A549 (cell line): ENCODE data around the gene MYB.

ENCODE experiments used
- BHLHE40 ChIP-seq: IDR thresholded peaks from 2 replicates; pipeline ENCODE4 v1.6.1; 2012; ENCODE audit warnings: low read depth, low read length, inconsistent platforms
- EP300 ChIP-seq, 2 experiments: fragments of >200 bp; sonication (Bioruptor Twin); formaldehyde crosslinking; IDR thresholded peaks; 2 replicates in 1 of 2; 3 replicates in 1 of 2; pipeline ENCODE4 v1.6.1; 2016 to 2017
- ESRRA ChIP-seq: fragments of 150-350 bp; IDR thresholded peaks from 2 replicates; pipeline ENCODE4 v1.6.1; 2014; ENCODE audit warnings: mild to moderate bottlenecking, low read length, borderline replicate concordance
- HDAC2 ChIP-seq: fragments of 200-600 bp; sonication (generic); IDR thresholded peaks from 2 replicates; pipeline ENCODE4 v1.6.1; 2016
- JUNB ChIP-seq: fragments of >200 bp; sonication (Bioruptor Twin); formaldehyde crosslinking; IDR thresholded peaks from 2 replicates; pipeline ENCODE4 v1.6.1; 2016
- KDM1A ChIP-seq: fragments of 200-600 bp; sonication (generic); IDR thresholded peaks from 2 replicates; pipeline ENCODE4 v1.6.1; 2016; ENCODE audit warnings: low read depth, mild to moderate bottlenecking
- POLR2A ChIP-seq: IDR thresholded peaks from 2 replicates; pipeline ENCODE4 v1.6.1; 2012; ENCODE audit warnings: mild to moderate bottlenecking, low read length
- RNF2 ChIP-seq: fragments of 200-600 bp; sonication (generic); IDR thresholded peaks from 2 replicates; pipeline ENCODE4 v1.6.1; 2016; ENCODE audit warnings: low read depth, mild to moderate bottlenecking, antibody characterized with exemption, moderate library complexity, borderline replicate concordance
- ZC3H11A ChIP-seq: fragments of 450-650 bp; IDR thresholded peaks from 2 replicates; pipeline ENCODE4 v1.6.1; 2014; ENCODE audit warnings: antibody characterized with exemption, mild to moderate bottlenecking
- TF ChIP-seq, protein P1 (sequence below): fragments of >200 bp; sonication (Bioruptor Twin); formaldehyde crosslinking; IDR thresholded peaks from 3 replicates; pipeline ENCODE4 v1.5.1; 2016
- TF ChIP-seq, protein P2 (sequence below): fragments of 450-650 bp; IDR thresholded peaks from 2 replicates; pipeline ENCODE4 v1.6.1; 2014; ENCODE audit warnings: antibody characterized with exemption
- TF ChIP-seq, protein P3 (sequence below): fragments of 200-600 bp; sonication (generic); IDR thresholded peaks from 2 replicates; pipeline ENCODE4 v1.6.1; 2016; ENCODE audit warnings: antibody characterized with exemption, mild to moderate bottlenecking, moderate library complexity

- TF ChIP-seq ZC3H11A (no peak), EP300 (IDR thresholded peaks at IDR 0.05) (no peak), JUNB (no peak), BHLHE40 (no peak), RNF2 (no peak), ESRRA (no peak), KDM1A (no peak), POLR2A (no peak), HDAC2 (no peak)
- TF ChIP-seq, protein P1, sequence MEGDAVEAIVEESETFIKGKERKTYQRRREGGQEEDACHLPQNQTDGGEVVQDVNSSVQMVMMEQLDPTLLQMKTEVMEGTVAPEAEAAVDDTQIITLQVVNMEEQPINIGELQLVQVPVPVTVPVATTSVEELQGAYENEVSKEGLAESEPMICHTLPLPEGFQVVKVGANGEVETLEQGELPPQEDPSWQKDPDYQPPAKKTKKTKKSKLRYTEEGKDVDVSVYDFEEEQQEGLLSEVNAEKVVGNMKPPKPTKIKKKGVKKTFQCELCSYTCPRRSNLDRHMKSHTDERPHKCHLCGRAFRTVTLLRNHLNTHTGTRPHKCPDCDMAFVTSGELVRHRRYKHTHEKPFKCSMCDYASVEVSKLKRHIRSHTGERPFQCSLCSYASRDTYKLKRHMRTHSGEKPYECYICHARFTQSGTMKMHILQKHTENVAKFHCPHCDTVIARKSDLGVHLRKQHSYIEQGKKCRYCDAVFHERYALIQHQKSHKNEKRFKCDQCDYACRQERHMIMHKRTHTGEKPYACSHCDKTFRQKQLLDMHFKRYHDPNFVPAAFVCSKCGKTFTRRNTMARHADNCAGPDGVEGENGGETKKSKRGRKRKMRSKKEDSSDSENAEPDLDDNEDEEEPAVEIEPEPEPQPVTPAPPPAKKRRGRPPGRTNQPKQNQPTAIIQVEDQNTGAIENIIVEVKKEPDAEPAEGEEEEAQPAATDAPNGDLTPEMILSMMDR = no peak
- TF ChIP-seq, protein P2, sequence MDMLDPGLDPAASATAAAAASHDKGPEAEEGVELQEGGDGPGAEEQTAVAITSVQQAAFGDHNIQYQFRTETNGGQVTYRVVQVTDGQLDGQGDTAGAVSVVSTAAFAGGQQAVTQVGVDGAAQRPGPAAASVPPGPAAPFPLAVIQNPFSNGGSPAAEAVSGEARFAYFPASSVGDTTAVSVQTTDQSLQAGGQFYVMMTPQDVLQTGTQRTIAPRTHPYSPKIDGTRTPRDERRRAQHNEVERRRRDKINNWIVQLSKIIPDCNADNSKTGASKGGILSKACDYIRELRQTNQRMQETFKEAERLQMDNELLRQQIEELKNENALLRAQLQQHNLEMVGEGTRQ = no peak
- TF ChIP-seq, protein P3, sequence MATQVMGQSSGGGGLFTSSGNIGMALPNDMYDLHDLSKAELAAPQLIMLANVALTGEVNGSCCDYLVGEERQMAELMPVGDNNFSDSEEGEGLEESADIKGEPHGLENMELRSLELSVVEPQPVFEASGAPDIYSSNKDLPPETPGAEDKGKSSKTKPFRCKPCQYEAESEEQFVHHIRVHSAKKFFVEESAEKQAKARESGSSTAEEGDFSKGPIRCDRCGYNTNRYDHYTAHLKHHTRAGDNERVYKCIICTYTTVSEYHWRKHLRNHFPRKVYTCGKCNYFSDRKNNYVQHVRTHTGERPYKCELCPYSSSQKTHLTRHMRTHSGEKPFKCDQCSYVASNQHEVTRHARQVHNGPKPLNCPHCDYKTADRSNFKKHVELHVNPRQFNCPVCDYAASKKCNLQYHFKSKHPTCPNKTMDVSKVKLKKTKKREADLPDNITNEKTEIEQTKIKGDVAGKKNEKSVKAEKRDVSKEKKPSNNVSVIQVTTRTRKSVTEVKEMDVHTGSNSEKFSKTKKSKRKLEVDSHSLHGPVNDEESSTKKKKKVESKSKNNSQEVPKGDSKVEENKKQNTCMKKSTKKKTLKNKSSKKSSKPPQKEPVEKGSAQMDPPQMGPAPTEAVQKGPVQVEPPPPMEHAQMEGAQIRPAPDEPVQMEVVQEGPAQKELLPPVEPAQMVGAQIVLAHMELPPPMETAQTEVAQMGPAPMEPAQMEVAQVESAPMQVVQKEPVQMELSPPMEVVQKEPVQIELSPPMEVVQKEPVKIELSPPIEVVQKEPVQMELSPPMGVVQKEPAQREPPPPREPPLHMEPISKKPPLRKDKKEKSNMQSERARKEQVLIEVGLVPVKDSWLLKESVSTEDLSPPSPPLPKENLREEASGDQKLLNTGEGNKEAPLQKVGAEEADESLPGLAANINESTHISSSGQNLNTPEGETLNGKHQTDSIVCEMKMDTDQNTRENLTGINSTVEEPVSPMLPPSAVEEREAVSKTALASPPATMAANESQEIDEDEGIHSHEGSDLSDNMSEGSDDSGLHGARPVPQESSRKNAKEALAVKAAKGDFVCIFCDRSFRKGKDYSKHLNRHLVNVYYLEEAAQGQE = no peak
Observed at GRCh38 chr6:135132776-135133175, 48.3 kb upstream of the MYB start.
